GM19395 (cell line): Measurements from ENCODE around the gene REX1BD.

Experiments used
- ATAC-seq: cut with Tn5 transposase; IDR thresholded peaks from one replicate; pipeline ENCODE4 v1.9.1; 2021; ENCODE audit warnings: mild to moderate bottlenecking, moderate library complexity; ENCODE audit not compliant: unreplicated experiment

Gene REX1BD

GRCh38 chr19:18612772-18613588 is 24.4 kb downstream of the REX1BD start, which contains the start of gene TMEM59L:
Gene TMEM59L (plus strand): TSS chr19:18612870. CDS start chr19:18612959, 89 bp downstream.
- no peak for ATAC-seq

DNA sequence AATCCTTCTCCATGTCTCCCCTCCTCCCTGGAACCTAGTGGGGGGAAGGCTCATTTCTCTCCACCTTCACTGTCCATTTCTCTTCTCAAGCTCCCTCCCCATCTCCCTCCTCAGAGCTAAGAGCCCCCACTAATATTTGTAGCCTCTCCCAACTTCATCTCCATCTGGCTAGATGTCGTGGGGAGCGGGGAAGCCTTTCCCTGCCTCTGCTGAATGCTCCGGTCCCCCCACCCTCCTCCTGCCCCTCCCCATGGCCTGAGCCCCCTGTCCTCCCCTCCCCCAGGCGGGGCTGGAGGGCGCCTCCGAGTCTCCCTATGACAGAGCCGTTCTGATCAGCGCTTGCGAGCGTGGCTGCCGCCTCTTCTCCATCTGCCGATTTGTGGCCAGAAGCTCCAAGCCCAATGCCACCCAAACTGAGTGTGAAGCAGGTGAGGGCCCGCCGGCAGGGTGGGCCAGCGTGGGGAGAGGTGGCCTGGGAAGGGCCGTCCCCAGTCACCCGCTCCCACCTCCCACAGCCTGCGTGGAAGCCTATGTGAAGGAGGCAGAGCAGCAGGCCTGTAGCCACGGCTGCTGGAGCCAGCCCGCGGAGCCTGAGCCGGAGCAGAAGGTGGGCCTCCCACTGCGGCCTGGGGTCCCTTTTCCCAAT is 25.1 kb downstream of the REX1BD start:
- no peak for ATAC-seq

- ATAC-seq = no peak
These were observed 27.4 kb downstream of the REX1BD start for GRCh38 chr19:18616023-18616422.

- no peak for ATAC-seq
These were observed 29.0 kb downstream of the REX1BD start for GRCh38 chr19:18617562-18617961.

- no peak for ATAC-seq
These were observed 29.6 kb downstream of the REX1BD start for GRCh38 chr19:18618236-18618635.

DNA sequence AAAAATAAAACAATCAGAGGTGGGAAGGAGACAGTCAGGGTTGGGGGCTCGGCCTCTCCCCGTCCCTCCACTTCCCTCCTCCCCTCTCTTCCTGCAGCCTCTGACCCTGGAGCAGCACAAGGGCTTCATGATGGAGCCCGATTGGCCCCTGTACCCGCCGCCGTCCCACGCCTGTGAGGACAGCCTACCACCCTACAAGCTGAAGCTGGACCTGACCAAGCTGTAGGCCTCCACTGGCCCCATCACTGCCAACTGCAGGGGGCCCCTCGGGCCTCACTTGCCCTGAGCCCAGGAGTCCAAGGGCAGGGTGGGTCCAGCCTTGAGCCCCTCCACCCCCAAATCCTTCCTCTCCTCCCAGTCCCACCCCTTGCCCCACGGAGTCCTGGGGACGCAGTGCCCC is 31.7 kb downstream of the REX1BD start:
- no peak for ATAC-seq

DNA sequence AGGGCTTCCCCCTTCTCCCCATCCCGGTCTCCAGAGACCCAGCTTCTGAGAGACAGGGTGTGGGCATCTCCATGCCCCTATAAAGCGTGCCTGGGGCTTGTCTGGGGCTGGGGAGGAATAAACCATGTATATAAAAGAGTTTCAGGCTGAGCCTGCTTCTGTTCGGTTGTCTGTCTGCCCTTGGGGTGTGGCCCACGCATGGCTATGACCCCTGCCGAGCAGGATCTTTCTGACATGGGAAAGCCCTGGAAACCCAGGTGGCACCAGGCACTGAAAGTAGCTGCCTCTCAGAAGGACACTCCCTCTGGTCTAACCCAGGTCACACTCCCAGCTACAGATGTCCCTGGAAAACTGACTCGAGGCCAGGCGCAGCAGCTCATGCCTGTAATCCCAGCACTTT is 32.3 kb downstream of the REX1BD start:
- no peak for ATAC-seq

DNA sequence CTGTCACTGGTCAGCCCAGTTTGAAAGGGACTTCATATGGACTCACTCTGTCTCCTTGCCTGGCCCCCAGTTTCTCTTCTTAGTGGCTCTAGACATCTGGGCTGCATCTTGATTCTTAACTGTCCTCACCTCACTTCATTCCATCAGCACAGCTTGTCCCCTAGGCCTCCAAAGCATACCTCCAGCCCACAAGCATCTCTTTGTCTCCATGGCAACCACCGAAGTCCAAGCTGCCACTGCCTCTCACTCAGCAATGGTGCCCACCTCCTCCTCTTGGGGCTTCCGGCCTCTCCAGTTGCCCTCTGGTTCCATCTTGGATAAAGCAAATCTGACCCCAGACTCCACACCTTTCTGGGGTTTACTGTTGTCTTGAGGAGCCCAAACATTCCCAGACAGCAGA is 38.3 kb downstream of the REX1BD start:
- ATAC-seq = no peak

DNA sequence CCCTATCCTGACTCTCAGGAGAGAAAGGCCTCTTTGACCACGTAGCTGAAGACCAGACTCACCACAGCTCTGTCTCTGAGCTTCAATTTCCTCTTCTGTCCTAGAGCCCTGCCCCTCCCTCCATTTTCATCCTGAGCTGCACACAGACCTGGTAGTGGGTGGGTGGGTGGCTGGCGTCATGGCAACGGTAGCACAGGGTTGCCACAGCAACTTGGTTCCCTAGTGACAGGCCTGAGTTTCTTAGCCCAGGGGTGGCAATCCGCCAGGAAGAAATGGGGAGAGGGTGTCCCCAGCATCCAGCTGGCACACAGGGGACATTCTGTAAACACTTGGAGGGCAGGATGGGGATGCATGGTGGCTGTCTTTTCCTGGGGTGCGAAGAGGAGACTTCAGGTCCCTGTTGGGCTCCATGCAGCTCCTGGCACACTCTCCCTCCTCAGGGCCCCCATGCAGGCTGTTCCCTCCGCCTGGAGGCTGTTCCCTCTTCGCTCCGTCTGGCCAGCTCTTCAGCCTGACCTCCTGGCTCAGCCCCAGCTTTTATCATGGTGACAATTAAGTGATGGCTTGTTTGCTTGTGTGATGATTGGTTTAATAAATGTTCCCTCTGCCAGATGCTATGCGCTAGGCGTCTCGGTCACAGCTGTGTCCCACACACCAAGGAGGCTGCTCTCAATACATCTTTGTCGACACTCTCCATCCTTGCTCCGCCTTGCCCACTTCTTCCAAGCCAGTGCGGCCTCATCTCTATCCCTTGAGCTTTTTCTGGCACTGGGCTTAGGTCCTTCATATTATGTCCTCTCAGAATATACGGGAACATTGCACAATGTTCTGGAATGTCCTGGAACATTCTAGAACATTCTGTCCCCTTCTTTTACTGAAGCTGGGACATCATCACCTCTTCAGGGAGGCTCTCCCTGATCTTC is 40.8 kb downstream of the REX1BD start:
- ATAC-seq = no peak

DNA sequence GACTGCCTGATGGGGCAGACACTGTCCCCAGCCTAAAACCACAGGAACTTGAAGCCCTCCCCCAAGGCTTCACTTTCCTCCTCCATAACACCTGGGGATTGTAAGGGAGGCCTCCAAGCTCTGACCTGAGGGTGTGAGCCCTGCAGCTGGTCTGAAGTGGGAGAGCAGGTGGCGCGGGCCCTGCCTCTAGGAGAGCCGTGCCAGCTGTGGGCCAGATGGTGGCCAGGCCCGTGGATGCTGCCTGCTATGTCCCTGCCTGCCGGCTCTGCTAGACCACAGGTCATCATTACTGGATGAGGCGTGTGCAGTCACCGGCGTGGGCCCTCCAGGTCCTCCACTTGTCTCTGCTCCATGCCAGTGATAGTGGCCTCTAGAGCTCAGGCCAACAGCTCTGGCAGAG is 44.7 kb downstream of the REX1BD start:
- no peak for ATAC-seq

GRCh38 chr19:18634612-18635297 is 46.2 kb downstream of the REX1BD start:
- no peak for ATAC-seq

DNA sequence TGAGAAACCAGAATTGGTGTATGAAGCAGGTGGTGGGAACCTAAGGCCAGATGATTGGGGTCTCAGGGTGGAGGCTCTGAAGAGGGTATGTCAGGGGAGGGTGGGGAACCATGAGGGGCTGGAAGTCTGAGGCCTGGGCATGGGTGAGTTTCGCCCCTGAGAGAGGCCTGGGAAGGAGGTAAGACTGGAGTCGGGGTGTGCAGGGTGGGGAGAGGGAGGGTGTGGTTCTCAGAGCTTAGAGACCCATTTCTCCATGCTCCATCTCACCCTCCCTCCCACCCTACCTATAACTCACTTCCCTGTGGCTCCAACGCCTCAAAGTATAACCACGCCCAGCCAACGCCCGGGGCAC is 47.2 kb downstream of the REX1BD start:
- no peak for ATAC-seq

DNA sequence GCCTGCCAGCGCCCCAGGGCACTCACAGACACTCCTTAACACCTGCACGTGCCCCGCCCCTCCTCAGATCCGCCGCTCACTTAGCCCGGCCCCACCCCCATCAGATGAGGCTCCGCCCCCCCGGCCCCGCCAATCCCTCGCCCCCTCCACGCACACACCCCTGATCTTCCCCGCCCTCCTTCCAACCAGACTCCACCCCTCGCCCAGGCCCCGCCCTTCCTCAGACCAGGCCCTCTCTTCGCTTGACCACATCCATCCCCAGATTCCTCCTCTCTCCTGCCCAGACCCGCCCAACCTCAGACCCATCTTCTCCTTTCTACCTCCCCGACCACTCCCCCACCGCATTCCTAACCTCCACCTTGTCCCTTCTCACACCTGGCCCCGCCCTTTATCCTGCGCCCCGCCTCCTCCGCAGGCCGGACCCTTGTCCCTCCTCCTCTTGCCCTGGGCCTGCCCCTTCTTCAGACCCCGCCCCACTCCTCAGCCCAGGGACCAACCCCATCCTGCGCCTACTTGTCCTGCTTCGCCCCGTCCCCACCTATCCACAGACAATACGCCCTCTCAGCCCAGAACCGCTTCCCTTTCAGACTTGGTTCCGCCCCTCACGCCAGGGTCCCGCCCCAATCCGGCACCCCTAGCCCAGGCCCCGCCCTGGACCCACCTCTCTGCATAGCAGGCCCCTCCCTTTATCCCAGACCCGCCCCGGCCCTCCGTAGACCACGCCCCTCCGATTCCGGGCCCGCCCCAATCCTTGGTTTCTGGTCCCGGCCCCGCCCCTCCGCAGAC is 47.8 kb downstream of the REX1BD start:
- peak; percentile 83 for ATAC-seq

DNA sequence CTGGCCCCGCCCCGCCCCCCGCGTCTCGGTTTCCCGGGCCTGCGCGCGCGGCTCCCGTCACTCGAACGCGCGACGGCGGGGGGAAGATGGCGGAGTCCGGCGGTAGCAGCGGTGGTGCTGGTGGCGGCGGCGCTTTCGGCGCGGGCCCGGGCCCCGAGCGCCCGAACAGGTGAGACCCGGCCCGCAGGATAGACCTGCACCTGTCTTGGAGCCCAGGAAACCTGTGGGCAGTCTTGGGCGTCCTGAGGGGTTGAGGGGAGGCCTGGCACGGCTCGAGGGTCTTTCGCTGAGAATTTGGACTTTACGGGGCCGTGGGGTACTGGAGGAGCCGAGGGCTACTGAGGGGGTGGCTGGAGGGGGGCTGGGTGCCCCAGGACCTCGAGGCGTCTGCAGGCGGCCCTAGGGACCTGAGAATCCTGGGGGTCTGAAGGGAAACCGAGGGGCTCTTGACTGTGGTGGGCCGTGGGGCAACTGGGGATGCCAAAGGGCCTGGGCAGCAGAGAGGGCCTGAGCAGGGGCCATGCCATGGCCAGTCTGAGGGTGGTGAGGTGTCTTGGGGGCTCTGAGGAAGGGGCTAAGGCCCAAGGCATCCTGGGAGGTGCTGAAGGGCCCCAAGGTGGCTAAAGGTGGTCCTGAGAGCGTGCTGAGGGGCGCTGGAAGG is 48.5 kb downstream of the REX1BD start, which contains the start of gene KLHL26:
Gene KLHL26 (plus strand): TSS at position 60 of the 661 bp plus-strand sequence. CDS start 27 bp downstream, at position 87.
- no peak for ATAC-seq

GRCh38 chr19:18637673-18638630 is 49.4 kb downstream of the REX1BD start:
- ATAC-seq = no peak

DNA sequence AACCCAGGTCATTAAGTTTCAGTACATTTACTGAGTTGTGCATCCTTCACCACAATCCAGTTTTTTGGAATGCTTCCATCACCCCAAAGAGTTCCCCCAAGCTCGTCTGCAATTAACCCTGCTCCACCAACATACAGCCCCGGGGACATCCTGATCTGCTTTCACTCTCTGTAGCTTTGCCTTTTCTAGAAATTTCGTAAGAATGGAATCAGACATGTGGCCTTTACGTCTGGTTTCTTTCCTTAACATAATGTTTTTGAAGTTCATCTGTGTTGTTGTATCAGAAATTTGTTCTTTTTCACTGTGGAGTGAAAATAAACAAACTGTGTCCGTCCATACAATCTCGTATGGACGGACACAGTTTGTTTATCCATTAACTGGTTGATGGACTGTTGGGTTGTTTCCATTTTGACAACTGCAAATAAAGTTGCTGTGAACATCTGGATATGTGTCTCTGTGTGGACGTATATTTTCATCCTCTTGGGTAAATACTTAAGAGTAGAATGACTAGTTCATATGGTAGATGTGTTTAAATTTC is 51.2 kb downstream of the REX1BD start:
- ATAC-seq = no peak
